CD8-positive, alpha-beta memory T cell (primary cell): Measurements from ENCODE around the gene IFI27. TPM values are rescaled to one million over a fixed set of nuclear protein-coding genes. Genes with fewer than 3 reads are reported as not detected.

Experiments used
- CTCF ChIA-PET: fragments of 350-600 bp; sonication (Branson Sonifier 250); formaldehyde crosslinking; loops from one replicate; lab custom pipeline; 2021; ENCODE audit warnings: antibody characterized with exemption; lab: Charles Lee
- POLR2A ChIA-PET: fragments of 350-600 bp; sonication (Branson Sonifier 250); formaldehyde crosslinking; loops from one replicate; lab custom pipeline; 2021; ENCODE audit warnings: antibody characterized with exemption; lab: Charles Lee
- DNase-seq, 5 donors: peaks; one replicate each; pipeline versions ENCODE4 v3.0.0 to v3.0.0-alpha.2; 2020 to 2022; ENCODE audit warnings: mixed read lengths in 1 of 5
- H3K27ac ChIP-seq: one replicate; pipeline ENCODE4 v1.7.0; 2013; ENCODE audit warnings: low read depth, mild to moderate bottlenecking, low read length, moderate library complexity
- H3K27me3 ChIP-seq: 2 replicates; pipeline ENCODE4 v1.7.0; 2013; ENCODE audit warnings: low read length, mild to moderate bottlenecking; ENCODE audit not compliant: insufficient read depth, poor library complexity, severe bottlenecking
- H3K36me3 ChIP-seq: 2 replicates; pipeline ENCODE4 v1.7.0; 2013; ENCODE audit warnings: mild to moderate bottlenecking, low read length, moderate library complexity; ENCODE audit not compliant: insufficient read depth
- H3K4me1 ChIP-seq: 2 replicates; pipeline ENCODE4 v1.7.0; 2013; ENCODE audit warnings: mild to moderate bottlenecking, low read length, moderate library complexity; ENCODE audit not compliant: insufficient read depth
- H3K4me3 ChIP-seq: 2 replicates; pipeline ENCODE4 v1.7.0; 2013; ENCODE audit warnings: mild to moderate bottlenecking, low read length
- H3K9me3 ChIP-seq: 2 replicates; pipeline ENCODE4 v1.7.0; 2013; ENCODE audit warnings: mild to moderate bottlenecking, low read length
- H3K27ac Mint-ChIP-seq, 8 donors: one replicate each; pipeline ENCODE4 v1.8.0; 2020 to 2021; ENCODE audit warnings: mixed read lengths in 8 of 8, mild to moderate bottlenecking in 6 of 8, inconsistent platforms in 3 of 8, moderate library complexity in 3 of 8
- H3K27me3 Mint-ChIP-seq, 2 donors: one replicate each; pipeline ENCODE4 v1.8.0; 2020 to 2021; ENCODE audit warnings: mixed read lengths in 2 of 2, mild to moderate bottlenecking in 1 of 2, moderate library complexity in 1 of 2
- H3K36me3 Mint-ChIP-seq, 3 donors: one replicate each; pipeline ENCODE4 v1.8.0; 2020 to 2021; ENCODE audit warnings: mixed read lengths in 3 of 3, inconsistent platforms in 1 of 3, mild to moderate bottlenecking in 1 of 3
- H3K4me1 Mint-ChIP-seq, 3 donors: one replicate each; pipeline ENCODE4 v1.8.0; 2020 to 2021; ENCODE audit warnings: mixed read lengths in 3 of 3, inconsistent platforms in 1 of 3, mild to moderate bottlenecking in 1 of 3
- H3K4me3 Mint-ChIP-seq, 7 donors: one replicate each; pipeline ENCODE4 v1.8.0; 2020 to 2021; ENCODE audit warnings: mixed read lengths in 7 of 7, mild to moderate bottlenecking in 6 of 7, moderate library complexity in 4 of 7, inconsistent platforms in 2 of 7
- H3K9me3 Mint-ChIP-seq, 5 donors: one replicate each; pipeline ENCODE4 v1.8.0; 2020 to 2022; ENCODE audit warnings: mixed read lengths in 5 of 5, mild to moderate bottlenecking in 3 of 5, moderate library complexity in 2 of 5, inconsistent platforms in 1 of 5
- polyA plus RNA-seq: library from polyadenylated mRNA; unstranded; fragments of 300-500 nt; fragmentation: Illumina TruSeq; gene quantifications from one replicate; pipeline ENCODE4 v1.2.3, GENCODE V29; 2021
- total RNA-seq, 2 experiments: library from RNA; stranded (reverse); gene quantifications; one replicate each; pipeline ENCODE4 v1.2.3, GENCODE V29; 2021

The IFI27 gene
- total and polyA plus RNA-seq, 3 experiments from 2014 or later = 1.3 to 5.5 (median 1.3) TPM

- Histone ChIP-seq H3K4me3 (no peak overlapping the region), H3K27me3 (peaks cover 4% of the 10 kb centered on the region), H3K4me1 (no peaks in the 10 kb centered on the region), H3K27ac (no peak overlapping the region), H3K9me3 (no peaks in the 10 kb centered on the region), H3K36me3 (no peaks in the 10 kb centered on the region)
- H3K4me3 Mint-ChIP-seq = no peak overlapping the region
- H3K9me3 Mint-ChIP-seq = peaks cover 3 to 4% (median 3%) of the 10 kb centered on the region in 5 donors
- no peak for DNase-seq
- H3K27ac Mint-ChIP-seq = no peak overlapping the region
- H3K4me1 Mint-ChIP-seq = no peaks in the 10 kb centered on the region
- CTCF ChIA-PET = interaction anchor here (1.5 to 1.8 kb wide), 3 partner anchors 22 to 175 kb away, joined by 3 to 6 read pairs (median 4); no protein-coding TSS in a partner anchor
- peaks cover 24 to 39% of the 10 kb centered on the region in 2 donors for H3K27me3 Mint-ChIP-seq
- no peaks in the 10 kb centered on the region for H3K36me3 Mint-ChIP-seq
- POLR2A ChIA-PET = interaction anchor here (0.6 kb wide), 1 partner anchor 25 kb away, joined by 5 read pairs; no protein-coding TSS in a partner anchor
Measured at GRCh38 chr14:94114589-94115057, 4.1 kb downstream of the IFI27 start.

GRCh38 chr14:94115058-94115591 lies 4.6 kb downstream of the IFI27 start:
- Mint-ChIP-seq H3K36me3 (no peaks in the 10 kb centered on the region), H3K4me1 (no peaks in the 10 kb centered on the region), H3K9me3 (peaks cover 3 to 8% (median 7%) of the 10 kb centered on the region in 5 donors), H3K27ac (no peak overlapping the region), H3K27me3 (peaks cover 29 to 40% of the 10 kb centered on the region in 2 donors), H3K4me3 (no peak overlapping the region)
- DNase-seq = no peak
- H3K4me3 ChIP-seq = no peak overlapping the region
- no peaks in the 10 kb centered on the region for H3K4me1 ChIP-seq
- no peaks in the 10 kb centered on the region for H3K9me3 ChIP-seq
- ChIA-PET POLR2A (no interaction called here), CTCF (interaction anchor here (1.6 to 1.8 kb wide), 2 partner anchors 22 to 79 kb away, joined by 3 to 6 read pairs; no protein-coding TSS in a partner anchor)
- no peaks in the 10 kb centered on the region for H3K36me3 ChIP-seq
- no peak overlapping the region for H3K27ac ChIP-seq
- peaks cover 4% of the 10 kb centered on the region for H3K27me3 ChIP-seq

- H3K27ac Mint-ChIP-seq = peak overlapping the region in 1 of 8 donors; percentile 47
- peaks cover 31 to 45% of the 10 kb centered on the region in 2 donors for H3K27me3 Mint-ChIP-seq
- no peaks in the 10 kb centered on the region for H3K4me1 ChIP-seq
- POLR2A ChIA-PET = no interaction called here
- CTCF ChIA-PET = interaction anchor here (1.6 to 1.8 kb wide), 2 partner anchors 21 to 79 kb away, joined by 3 to 6 read pairs; no protein-coding TSS in a partner anchor
- H3K27me3 ChIP-seq = peaks cover 4% of the 10 kb centered on the region
- no peaks in the 10 kb centered on the region for H3K36me3 Mint-ChIP-seq
- H3K4me3 Mint-ChIP-seq = no peak overlapping the region
- DNase-seq = no peak
- no peak overlapping the region for H3K4me3 ChIP-seq
- H3K9me3 ChIP-seq = no peaks in the 10 kb centered on the region
- H3K9me3 Mint-ChIP-seq = peaks cover 6 to 12% (median 9%) of the 10 kb centered on the region in 5 donors
- no peaks in the 10 kb centered on the region for H3K4me1 Mint-ChIP-seq
- no peak overlapping the region for H3K27ac ChIP-seq
- no peaks in the 10 kb centered on the region for H3K36me3 ChIP-seq
Measured at GRCh38 chr14:94115631-94116030, 5.1 kb downstream of the IFI27 start.

- Mint-ChIP-seq H3K9me3 (peaks cover 12 to 21% (median 13%) of the 10 kb centered on the region in 5 donors), H3K4me3 (no peak overlapping the region), H3K4me1 (no peaks in the 10 kb centered on the region), H3K27ac (no peak overlapping the region), H3K36me3 (no peaks in the 10 kb centered on the region), H3K27me3 (peaks cover 34 to 56% of the 10 kb centered on the region in 2 donors)
- POLR2A ChIA-PET = no interaction called here
- CTCF ChIA-PET = no interaction called here
- H3K4me1 ChIP-seq = no peaks in the 10 kb centered on the region
- no peaks in the 10 kb centered on the region for H3K36me3 ChIP-seq
- no peak overlapping the region for H3K27ac ChIP-seq
- H3K9me3 ChIP-seq = no peaks in the 10 kb centered on the region
- DNase-seq = no peak
- peaks cover 4% of the 10 kb centered on the region for H3K27me3 ChIP-seq
- H3K4me3 ChIP-seq = no peak overlapping the region
Measured at GRCh38 chr14:94116701-94117100, 6.2 kb downstream of the IFI27 start.

GRCh38 chr14:94117856-94118255 lies 7.3 kb downstream of the IFI27 start:
- Mint-ChIP-seq H3K4me1 (no peaks in the 10 kb centered on the region), H3K27ac (no peak overlapping the region), H3K4me3 (no peak overlapping the region), H3K27me3 (peaks cover 35 to 64% of the 10 kb centered on the region in 2 donors), H3K9me3 (peaks cover 12 to 22% (median 13%) of the 10 kb centered on the region in 5 donors), H3K36me3 (no peaks in the 10 kb centered on the region)
- CTCF ChIA-PET = interaction anchor here (1.6 kb wide), 1 partner anchor 14 kb away, joined by 3 read pairs; no protein-coding TSS in a partner anchor
- POLR2A ChIA-PET = no interaction called here
- no peaks in the 10 kb centered on the region for H3K4me1 ChIP-seq
- DNase-seq = no peak
- H3K36me3 ChIP-seq = no peaks in the 10 kb centered on the region
- no peak overlapping the region for H3K27ac ChIP-seq
- H3K4me3 ChIP-seq = no peak overlapping the region
- peaks cover 4% of the 10 kb centered on the region for H3K27me3 ChIP-seq
- no peaks in the 10 kb centered on the region for H3K9me3 ChIP-seq

GRCh38 chr14:94119071-94119470 lies 8.5 kb downstream of the IFI27 start:
- H3K36me3 ChIP-seq = no peaks in the 10 kb centered on the region
- H3K27ac ChIP-seq = no peak overlapping the region
- no peak for DNase-seq
- peaks cover 4% of the 10 kb centered on the region for H3K27me3 ChIP-seq
- H3K36me3 Mint-ChIP-seq = no peaks in the 10 kb centered on the region
- no peak overlapping the region for H3K27ac Mint-ChIP-seq
- no peak overlapping the region for H3K4me3 ChIP-seq
- H3K4me1 Mint-ChIP-seq = no peaks in the 10 kb centered on the region
- CTCF ChIA-PET = no interaction called here
- peaks cover 12 to 22% (median 13%) of the 10 kb centered on the region in 5 donors for H3K9me3 Mint-ChIP-seq
- H3K27me3 Mint-ChIP-seq = peaks cover 35 to 64% of the 10 kb centered on the region in 2 donors
- H3K9me3 ChIP-seq = no peaks in the 10 kb centered on the region
- H3K4me3 Mint-ChIP-seq = no peak overlapping the region
- H3K4me1 ChIP-seq = no peaks in the 10 kb centered on the region
- POLR2A ChIA-PET = no interaction called here

GRCh38 chr14:94120667-94121340 lies 10.3 kb downstream of the IFI27 start:
- DNase-seq = no peak
- H3K27ac Mint-ChIP-seq = no peak overlapping the region
- Histone ChIP-seq H3K9me3 (no peaks in the 10 kb centered on the region), H3K27me3 (peaks cover 4% of the 10 kb centered on the region), H3K4me3 (no peak overlapping the region), H3K4me1 (no peaks in the 10 kb centered on the region), H3K27ac (no peak overlapping the region), H3K36me3 (no peaks in the 10 kb centered on the region)
- no peaks in the 10 kb centered on the region for H3K36me3 Mint-ChIP-seq
- peaks cover 12 to 22% (median 13%) of the 10 kb centered on the region in 5 donors for H3K9me3 Mint-ChIP-seq
- H3K4me3 Mint-ChIP-seq = no peak overlapping the region
- CTCF ChIA-PET = no interaction called here
- no peaks in the 10 kb centered on the region for H3K4me1 Mint-ChIP-seq
- POLR2A ChIA-PET = no interaction called here
- H3K27me3 Mint-ChIP-seq = peaks cover 31 to 50% of the 10 kb centered on the region in 2 donors

- Histone ChIP-seq H3K27me3 (peaks cover 3% of the 10 kb centered on the region), H3K4me1 (no peaks in the 10 kb centered on the region), H3K4me3 (no peak overlapping the region), H3K27ac (no peak overlapping the region), H3K9me3 (no peaks in the 10 kb centered on the region), H3K36me3 (no peaks in the 10 kb centered on the region)
- Mint-ChIP-seq H3K9me3 (peaks cover 12 to 22% (median 13%) of the 10 kb centered on the region in 5 donors), H3K4me1 (no peaks in the 10 kb centered on the region), H3K4me3 (no peak overlapping the region), H3K36me3 (peaks cover 0 to 3% (median 0%) of the 10 kb centered on the region in 3 donors), H3K27ac (no peak overlapping the region), H3K27me3 (peaks cover 30 to 44% of the 10 kb centered on the region in 2 donors)
- no peak for DNase-seq
- POLR2A ChIA-PET = no interaction called here
- CTCF ChIA-PET = no interaction called here
Measured at GRCh38 chr14:94121485-94121884, 10.9 kb downstream of the IFI27 start.
